ENCODE data around the gene TEX261.

GRCh38 chr2:71043531-71044407 lies 49.1 kb upstream of the TEX261 start:
- TF ChIP-seq CTCF (IDR thresholded peaks at IDR 0.05; ENCODE audit: insufficient read depth, low read depth, low read length) (no peak), EZH2 (IDR thresholded peaks at IDR 0.05; ENCODE audit: insufficient read depth, low read length) (no peak)
